ENCODE results near the gene BARX2. TPM values are rescaled to one million over a fixed set of nuclear protein-coding genes. Genes with fewer than 3 reads are reported as not detected.

The BARX2 gene
- polyA plus RNA-seq, 1 of the 3 experiments (the other 2 are of a cell fraction): not detected

GRCh38 chr11:129453293-129453721, 77.7 kb downstream of the BARX2 start:
- DNase-seq: no peak
- no peak overlapping the region for H3K27ac ChIP-seq (ENCODE audit: low read depth in 2 of 2, low read length in 1 of 2)
- no peak for TF ChIP-seq NRF1 (IDR thresholded peaks at IDR 0.05; ENCODE audit: low read depth, low read length)
- no peak for TF ChIP-seq ZBTB33 (IDR thresholded peaks at IDR 0.05; ENCODE audit: borderline replicate concordance, low read depth)
- no peak for TF ChIP-seq PBX3 (IDR thresholded peaks at IDR 0.05)
- no peak for TF ChIP-seq USF2 (IDR thresholded peaks at IDR 0.05; ENCODE audit: borderline replicate concordance, low read depth, low read length)
- no peak for TF ChIP-seq YY1 (IDR thresholded peaks at IDR 0.05; ENCODE audit: low read depth)
- no peak for TF ChIP-seq MXI1 (IDR thresholded peaks at IDR 0.05; ENCODE audit: low read depth, low read length)
- no peak for TF ChIP-seq GATA2 (CRISPR knock-in tag; IDR thresholded peaks at IDR 0.05)
- TF ChIP-seq CHD2 (IDR thresholded peaks at IDR 0.05; ENCODE audit: low read length, partially characterized antibody): no peak
- TF ChIP-seq USF1 (IDR thresholded peaks at IDR 0.05; ENCODE audit: borderline replicate concordance, low read depth): no peak
- TF ChIP-seq REST (IDR thresholded peaks at IDR 0.05; ENCODE audit: low read depth, low read length): no peak
- no peak for TF ChIP-seq RAD21 (IDR thresholded peaks at IDR 0.05; ENCODE audit: low read length)
- no peak for TF ChIP-seq FOSL2 (IDR thresholded peaks at IDR 0.05; ENCODE audit: borderline replicate concordance, low read depth)
- TF ChIP-seq RFX5 (IDR thresholded peaks at IDR 0.05; ENCODE audit: low read length): no peak
- TF ChIP-seq FOXM1 (IDR thresholded peaks at IDR 0.05; ENCODE audit: low read depth): no peak
- TF ChIP-seq TCF12 (IDR thresholded peaks at IDR 0.05): no peak
- TF ChIP-seq MAX (IDR thresholded peaks at IDR 0.05; ENCODE audit: low read depth): no peak
- TF ChIP-seq TEAD4 (IDR thresholded peaks at IDR 0.05; ENCODE audit: borderline replicate concordance, insufficient read depth): no peak
- no peak for TF ChIP-seq CTCF (IDR thresholded peaks at IDR 0.05)
- no peak for TF ChIP-seq FOXJ3 (CRISPR knock-in tag; IDR thresholded peaks at IDR 0.05)
- no peak overlapping the region for H2AFZ ChIP-seq (ENCODE audit: low read depth)
- no peaks in the 10 kb centered on the region for H4K20me1 ChIP-seq (ENCODE audit: insufficient read depth)
- no peaks in the 10 kb centered on the region for H3K9me2 ChIP-seq
- CTCF ChIA-PET: no interaction called here
- H3K4me1 ChIP-seq (ENCODE audit: control insufficient read depth in 1 of 2, insufficient read depth in 2 of 2, low read depth in 1 of 2, low read length in 1 of 2): no peaks in the 10 kb centered on the region
- POLR2A ChIA-PET: no interaction called here
- no peaks in the 10 kb centered on the region for H3K79me2 ChIP-seq (ENCODE audit: insufficient read depth)
- H3K4me3 ChIP-seq (ENCODE audit: low read depth in 2 of 2, low read length in 1 of 2): no peak overlapping the region
- no peak overlapping the region for H3K9ac ChIP-seq
- no peaks in the 10 kb centered on the region for H3K27me3 ChIP-seq (ENCODE audit: insufficient read depth)
- H3K4me2 ChIP-seq: no peak overlapping the region
- no peaks in the 10 kb centered on the region for H3K36me3 ChIP-seq (replicated peaks in 1 of 2; ENCODE audit: control insufficient read depth in 1 of 2, insufficient read depth in 2 of 2, low read length in 1 of 2)
- WGBS (ENCODE audit: low lambda C conversion rate): 18% methylated on average over 6 of the region's 6 CpGs
- no peaks in the 10 kb centered on the region for H3K9me3 ChIP-seq
- H3F3A ChIP-seq (replicated peaks; ENCODE audit: insufficient read depth): no peaks in the 10 kb centered on the region
